HG03196 (cell line): ENCODE measurements around the gene ST6GALNAC3.
A peak's percentile ranks its signal among the peaks of the same experiment; 100 is the strongest.
"Not testable (repeated sequence)": the region's sequence is repeated elsewhere in the genome, so short reads cannot be mapped to it uniquely, and the experiment has no call there.

Experiments
- ATAC-seq: cut with Tn5 transposase; IDR thresholded peaks from one replicate; pipeline ENCODE4 v1.9.1; 2021; ENCODE audit not compliant: unreplicated experiment

ST6GALNAC3 gene

GRCh38 chr1:76070538-76070937 is 4.0 kb upstream of the ST6GALNAC3 start:
- ATAC-seq: no peak

GRCh38 chr1:76073481-76073880 is 1.1 kb upstream of the ST6GALNAC3 start:
- ATAC-seq: no peak

- ATAC-seq: no peak
Observed at GRCh38 chr1:76075188-76075489, 593 bp downstream of the ST6GALNAC3 start.

GRCh38 chr1:76075877-76076276 is 1.3 kb downstream of the ST6GALNAC3 start:
- peak; percentile 43 for ATAC-seq

GRCh38 chr1:76079475-76080227 is 5.1 kb downstream of the ST6GALNAC3 start:
- ATAC-seq: no peak

GRCh38 chr1:76080552-76081079 is 6.1 kb downstream of the ST6GALNAC3 start:
- ATAC-seq: no peak

- no peak for ATAC-seq
Observed at GRCh38 chr1:76082062-76082461, 7.5 kb downstream of the ST6GALNAC3 start.

- ATAC-seq: no peak
Observed at GRCh38 chr1:76083189-76083588, 8.6 kb downstream of the ST6GALNAC3 start.

- ATAC-seq: no peak
Observed at GRCh38 chr1:76084029-76084627, 9.6 kb downstream of the ST6GALNAC3 start.

GRCh38 chr1:76084685-76085084 is 10.1 kb downstream of the ST6GALNAC3 start:
- no peak for ATAC-seq

- no peak for ATAC-seq
Observed at GRCh38 chr1:76086109-76086508, 11.6 kb downstream of the ST6GALNAC3 start.

GRCh38 chr1:76086597-76086996 is 12.1 kb downstream of the ST6GALNAC3 start:
- ATAC-seq: no peak

- no peak for ATAC-seq
Observed at GRCh38 chr1:76090283-76091203, 16.0 kb downstream of the ST6GALNAC3 start.

- no peak for ATAC-seq
Observed at GRCh38 chr1:76092812-76093211, 18.3 kb downstream of the ST6GALNAC3 start.

GRCh38 chr1:76093522-76094312 is 19.2 kb downstream of the ST6GALNAC3 start:
- ATAC-seq: no peak

GRCh38 chr1:76095802-76096201 is 21.3 kb downstream of the ST6GALNAC3 start:
- no peak for ATAC-seq

GRCh38 chr1:76097064-76097463 is 22.5 kb downstream of the ST6GALNAC3 start:
- ATAC-seq: not testable (repeated sequence)

GRCh38 chr1:76098845-76099244 is 24.3 kb downstream of the ST6GALNAC3 start:
- ATAC-seq: no peak

GRCh38 chr1:76101548-76101947 is 27.0 kb downstream of the ST6GALNAC3 start:
- ATAC-seq: no peak

- ATAC-seq: no peak
Observed at GRCh38 chr1:76102046-76102445, 27.5 kb downstream of the ST6GALNAC3 start.

GRCh38 chr1:76103034-76103433 is 28.5 kb downstream of the ST6GALNAC3 start:
- no peak for ATAC-seq
